ENCODE results near the gene AGMO. TPM values are rescaled to one million over a fixed set of nuclear protein-coding genes. Genes with fewer than 3 reads are reported as not detected.

AGMO gene
- total RNA-seq, 2 experiments from 2014 or later: not detected

GRCh38 chr7:15166620-15167019 is 395.2 kb downstream of the AGMO start:
- ATAC-seq: no peak

DNA sequence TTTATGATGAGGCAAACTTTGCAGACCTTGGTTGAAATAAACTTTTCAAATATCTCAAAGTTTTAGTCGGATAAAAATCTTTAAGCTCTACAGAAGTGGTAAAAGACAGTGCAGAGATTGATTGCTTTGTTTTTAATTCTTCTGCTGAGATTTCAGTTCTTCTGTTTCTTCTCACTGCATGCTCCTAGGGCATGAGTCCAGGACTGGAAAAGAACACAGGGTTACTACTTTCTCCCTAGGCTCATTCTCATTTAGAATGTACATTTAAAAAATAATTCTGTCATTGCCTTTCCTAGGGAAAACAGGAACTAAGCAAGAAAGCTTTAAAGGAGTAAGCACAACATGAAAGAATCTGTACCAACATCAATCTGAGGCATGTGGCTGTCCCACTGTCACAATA is 402.6 kb downstream of the AGMO start:
- H3K4me3 Mint-ChIP-seq: no peak overlapping the region
- CTCF ChIA-PET: no interaction called here
- no peak overlapping the region for H3K27ac Mint-ChIP-seq
- no peaks in the 10 kb centered on the region for H3K4me1 Mint-ChIP-seq (ENCODE audit: low read depth)
- peaks cover 8% of the 10 kb centered on the region for H3K9me3 Mint-ChIP-seq
- intact Hi-C loops (cut with micrococcal nuclease): no loop called here
- TF ChIP-seq, protein P1, sequence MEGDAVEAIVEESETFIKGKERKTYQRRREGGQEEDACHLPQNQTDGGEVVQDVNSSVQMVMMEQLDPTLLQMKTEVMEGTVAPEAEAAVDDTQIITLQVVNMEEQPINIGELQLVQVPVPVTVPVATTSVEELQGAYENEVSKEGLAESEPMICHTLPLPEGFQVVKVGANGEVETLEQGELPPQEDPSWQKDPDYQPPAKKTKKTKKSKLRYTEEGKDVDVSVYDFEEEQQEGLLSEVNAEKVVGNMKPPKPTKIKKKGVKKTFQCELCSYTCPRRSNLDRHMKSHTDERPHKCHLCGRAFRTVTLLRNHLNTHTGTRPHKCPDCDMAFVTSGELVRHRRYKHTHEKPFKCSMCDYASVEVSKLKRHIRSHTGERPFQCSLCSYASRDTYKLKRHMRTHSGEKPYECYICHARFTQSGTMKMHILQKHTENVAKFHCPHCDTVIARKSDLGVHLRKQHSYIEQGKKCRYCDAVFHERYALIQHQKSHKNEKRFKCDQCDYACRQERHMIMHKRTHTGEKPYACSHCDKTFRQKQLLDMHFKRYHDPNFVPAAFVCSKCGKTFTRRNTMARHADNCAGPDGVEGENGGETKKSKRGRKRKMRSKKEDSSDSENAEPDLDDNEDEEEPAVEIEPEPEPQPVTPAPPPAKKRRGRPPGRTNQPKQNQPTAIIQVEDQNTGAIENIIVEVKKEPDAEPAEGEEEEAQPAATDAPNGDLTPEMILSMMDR (IDR thresholded peaks at IDR 0.05): no peak
- no peaks in the 10 kb centered on the region for H3K36me3 Mint-ChIP-seq (ENCODE audit: low read depth)
- POLR2A ChIA-PET: no interaction called here
- ATAC-seq (no peak), DNase-seq (no peak)
- no peaks in the 10 kb centered on the region for H3K27me3 Mint-ChIP-seq

More at GRCh38 chr7:15166620-15167019, 395.2 kb downstream of the AGMO start:
- H3K36me3 Mint-ChIP-seq (ENCODE audit: low read depth): no peaks in the 10 kb centered on the region
- no peak for DNase-seq
- H3K4me1 Mint-ChIP-seq (ENCODE audit: low read depth): no peaks in the 10 kb centered on the region
- ChIA-PET POLR2A (no interaction called here), CTCF (no interaction called here)
- H3K4me3 Mint-ChIP-seq: no peak overlapping the region
- H3K27ac Mint-ChIP-seq: no peak overlapping the region
- TF ChIP-seq, protein P1 (IDR thresholded peaks at IDR 0.05): no peak
- intact Hi-C loops (cut with micrococcal nuclease): no loop called here
- H3K9me3 Mint-ChIP-seq: peaks cover 2% of the 10 kb centered on the region
- no peaks in the 10 kb centered on the region for H3K27me3 Mint-ChIP-seq

DNA sequence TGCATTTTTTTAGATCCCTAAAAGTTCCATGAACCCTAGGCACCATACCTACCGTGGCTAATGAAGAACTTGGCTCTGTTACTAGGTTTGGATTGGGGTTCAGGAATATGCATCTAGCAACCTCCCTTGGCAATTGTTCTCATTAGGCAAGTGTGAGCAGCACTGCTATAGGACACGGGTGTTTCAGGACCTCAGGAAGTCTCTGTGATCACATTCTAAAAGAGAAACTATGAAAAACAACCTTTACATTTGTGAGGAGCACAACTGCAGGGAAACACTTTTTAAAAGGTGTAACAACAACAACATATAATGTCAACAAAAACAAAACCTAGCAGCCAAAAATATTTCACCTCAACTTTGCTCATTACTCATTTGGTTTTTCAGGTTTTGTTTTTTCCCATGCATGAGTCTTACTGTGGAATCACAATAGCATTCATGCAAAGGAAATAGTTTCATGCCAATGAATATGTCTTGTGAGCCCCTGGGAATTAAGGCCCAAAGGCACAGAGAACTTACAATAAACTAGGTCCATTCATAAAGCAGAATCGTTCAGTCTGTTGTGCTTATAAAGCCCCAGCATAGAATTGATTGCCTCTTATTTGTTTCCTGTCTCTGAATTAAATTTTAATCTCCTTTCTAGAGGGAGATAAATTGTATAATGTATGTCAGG is 403.5 kb downstream of the AGMO start:
- Mint-ChIP-seq H3K4me3 (no peak overlapping the region), H3K27me3 (no peaks in the 10 kb centered on the region), H3K36me3 (ENCODE audit: low read depth) (no peaks in the 10 kb centered on the region), H3K9me3 (peaks cover 10% of the 10 kb centered on the region), H3K27ac (no peak overlapping the region), H3K4me1 (ENCODE audit: low read depth) (no peaks in the 10 kb centered on the region)
- no peak for DNase-seq
- ATAC-seq: no peak
- intact Hi-C loops (cut with micrococcal nuclease): no loop called here
- TF ChIP-seq, protein P1 (IDR thresholded peaks at IDR 0.05): no peak
- ChIA-PET POLR2A (no interaction called here), CTCF (no interaction called here)

Other genes starting within 250 kb of the AGMO start
- not detected for gene MEOX2, start 124.7 kb upstream of the AGMO start, total RNA-seq